Epidermal melanocyte (primary cell): Measurements from ENCODE around the gene SLC7A10.
"Not testable (repeated sequence)": the region's sequence is repeated elsewhere in the genome, so short reads cannot be mapped to it uniquely, and the experiment has no call there.

ENCODE experiments used
- DNase-seq: peaks from one replicate; pipeline ENCODE4 v3.0.0; 2011; ENCODE audit warnings: low spot score; ENCODE audit not compliant: insufficient read length

SLC7A10 gene

GRCh38 chr19:33217881-33218280 is 7.8 kb downstream of the SLC7A10 start:
- no peak for DNase-seq

- no peak for DNase-seq
Observed at GRCh38 chr19:33216198-33216830, 9.3 kb downstream of the SLC7A10 start.

- DNase-seq, result no peak
Observed at GRCh38 chr19:33215438-33216197, 10.0 kb downstream of the SLC7A10 start.

- DNase-seq, result no peak
Observed at GRCh38 chr19:33214596-33214995, 11.1 kb downstream of the SLC7A10 start.

- DNase-seq, result no peak
Observed at GRCh38 chr19:33212436-33213172, 13.0 kb downstream of the SLC7A10 start.

- no peak for DNase-seq
Observed at GRCh38 chr19:33211794-33212435, 13.7 kb downstream of the SLC7A10 start.

GRCh38 chr19:33210266-33210940 is 15.2 kb downstream of the SLC7A10 start:
- no peak for DNase-seq

- DNase-seq, result not testable (repeated sequence)
Observed at GRCh38 chr19:33209850-33210230, 15.8 kb downstream of the SLC7A10 start.

GRCh38 chr19:33208904-33209849 is 16.5 kb downstream of the SLC7A10 start:
- no peak for DNase-seq

GRCh38 chr19:33208371-33208895 is 17.2 kb downstream of the SLC7A10 start:
- DNase-seq, result no peak

GRCh38 chr19:33207903-33208302 is 17.7 kb downstream of the SLC7A10 start:
- DNase-seq, result no peak

- no peak for DNase-seq
Observed at GRCh38 chr19:33207040-33207620, 18.5 kb downstream of the SLC7A10 start.

- DNase-seq, result no peak
Observed at GRCh38 chr19:33206261-33207039, 19.2 kb downstream of the SLC7A10 start.

- no peak for DNase-seq
Observed at GRCh38 chr19:33205531-33206260, 20.0 kb downstream of the SLC7A10 start.

- no peak for DNase-seq
Observed at GRCh38 chr19:33205110-33205509, 20.5 kb downstream of the SLC7A10 start.

GRCh38 chr19:33204136-33204973 is 21.3 kb downstream of the SLC7A10 start:
- no peak for DNase-seq

- no peak for DNase-seq
Observed at GRCh38 chr19:33203529-33203928, 22.1 kb downstream of the SLC7A10 start.
